ENCODE data around the gene ARHGAP6. TPM values are rescaled to one million over a fixed set of nuclear protein-coding genes. Genes with fewer than 3 reads are reported as not detected.

ARHGAP6 gene
- total and polyA plus RNA-seq, 9 of the 15 experiments (the other 6 are each of a cell fraction or from before 2014, with no cell fraction given) = 12.5 to 63.6 (median 41.8) TPM

DNA sequence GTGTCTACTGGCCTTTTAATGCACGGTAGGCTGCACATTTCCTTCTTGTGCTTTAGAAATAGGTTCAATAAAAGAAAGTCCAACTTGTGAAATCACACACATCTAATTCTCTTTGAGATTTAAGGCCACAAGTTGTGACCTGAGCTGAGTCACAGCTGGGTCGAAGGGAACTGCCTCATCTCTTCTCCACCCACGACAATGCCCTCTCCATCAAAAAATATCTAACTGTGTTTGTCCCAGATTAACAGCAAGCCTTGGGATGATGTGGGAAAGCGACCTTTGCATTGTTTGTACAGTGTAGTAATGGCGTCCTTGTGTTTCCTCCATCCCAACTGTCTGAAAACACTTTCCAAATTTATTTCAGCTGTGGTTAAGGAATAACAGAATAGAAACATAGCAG lies 203.6 kb downstream of the ARHGAP6 start:
- peak; percentile 32 for FAIRE-seq

More for the DNA sequence above, 203.6 kb downstream of the ARHGAP6 start:
- Histone ChIP-seq H2AFZ (ENCODE audit: low read depth, low read length) (peak overlapping the region; percentile 46), H3K36me3 (ENCODE audit: control insufficient read depth, insufficient read depth, low read length) (no peaks in the 10 kb centered on the region), H3K4me2 (ENCODE audit: insufficient read depth, low read length) (peak overlapping the region; percentile 84), H3K9me1 (ENCODE audit: control insufficient read depth, insufficient read depth, low read length) (no peaks in the 10 kb centered on the region), H4K20me1 (replicated peaks; ENCODE audit: control insufficient read depth, insufficient read depth, low read length) (no peaks in the 10 kb centered on the region), H3K9me3 (replicated peaks; ENCODE audit: control insufficient read depth, insufficient read depth, low read depth, low read length) (no peaks in the 10 kb centered on the region; the same call in 1 of the 2 replicates), H3K27me3 (ENCODE audit: control insufficient read depth in 2 of 2, insufficient read depth in 2 of 2, low read length in 2 of 2) (no peaks in the 10 kb centered on the region), H3K79me2 (ENCODE audit: control insufficient read depth, insufficient read depth, low read length) (no peaks in the 10 kb centered on the region), H3K4me1 (replicated peaks in 1 of 2; ENCODE audit: control insufficient read depth in 2 of 2, insufficient read depth in 2 of 2, low read length in 2 of 2) (peaks cover 12 to 58% of the 10 kb centered on the region in 2 experiments; a peak in 4 of 5 replicates), H3K4me3 (no peak overlapping the region), H3K27ac (ENCODE audit: extremely low read depth, low read depth, low read length) (peak overlapping the region; percentile 94; the same call in 2 of the 3 replicates), H3K9ac (ENCODE audit: insufficient read depth in 1 of 2, low read depth in 2 of 2, low read length in 2 of 2) (peak overlapping the region in 1 of 2 experiments; percentile 44; a peak in 2 of 4 replicates)
- no TSS peak for BruUV-seq (replicated peaks)
- ATAC-seq (0 out of 3 replicates have a peak, but pooled peaks have one; percentile 1), DNase-seq (ENCODE audit: extremely low read depth in 1 of 4, low spot score in 3 of 4) (peak in 3 of 4 experiments; percentile 14 to 55 (median 15))
- intact Hi-C loops (cut with micrococcal nuclease) = loop anchor here (5.0 to 10.0 kb wide), 4 partner anchors 40 to 320 kb away; no protein-coding TSS in a partner anchor
- CTCF ChIA-PET (ENCODE audit: low intra/inter-chr PET ratio) = no interaction called here
- POLR2A ChIA-PET = interaction anchor here (0.6 to 1.5 kb wide), 4 partner anchors 12 to 68 kb away, joined by 3 to 5 read pairs (median 4); no protein-coding TSS in a partner anchor
- TF ChIP-seq, protein P1, sequence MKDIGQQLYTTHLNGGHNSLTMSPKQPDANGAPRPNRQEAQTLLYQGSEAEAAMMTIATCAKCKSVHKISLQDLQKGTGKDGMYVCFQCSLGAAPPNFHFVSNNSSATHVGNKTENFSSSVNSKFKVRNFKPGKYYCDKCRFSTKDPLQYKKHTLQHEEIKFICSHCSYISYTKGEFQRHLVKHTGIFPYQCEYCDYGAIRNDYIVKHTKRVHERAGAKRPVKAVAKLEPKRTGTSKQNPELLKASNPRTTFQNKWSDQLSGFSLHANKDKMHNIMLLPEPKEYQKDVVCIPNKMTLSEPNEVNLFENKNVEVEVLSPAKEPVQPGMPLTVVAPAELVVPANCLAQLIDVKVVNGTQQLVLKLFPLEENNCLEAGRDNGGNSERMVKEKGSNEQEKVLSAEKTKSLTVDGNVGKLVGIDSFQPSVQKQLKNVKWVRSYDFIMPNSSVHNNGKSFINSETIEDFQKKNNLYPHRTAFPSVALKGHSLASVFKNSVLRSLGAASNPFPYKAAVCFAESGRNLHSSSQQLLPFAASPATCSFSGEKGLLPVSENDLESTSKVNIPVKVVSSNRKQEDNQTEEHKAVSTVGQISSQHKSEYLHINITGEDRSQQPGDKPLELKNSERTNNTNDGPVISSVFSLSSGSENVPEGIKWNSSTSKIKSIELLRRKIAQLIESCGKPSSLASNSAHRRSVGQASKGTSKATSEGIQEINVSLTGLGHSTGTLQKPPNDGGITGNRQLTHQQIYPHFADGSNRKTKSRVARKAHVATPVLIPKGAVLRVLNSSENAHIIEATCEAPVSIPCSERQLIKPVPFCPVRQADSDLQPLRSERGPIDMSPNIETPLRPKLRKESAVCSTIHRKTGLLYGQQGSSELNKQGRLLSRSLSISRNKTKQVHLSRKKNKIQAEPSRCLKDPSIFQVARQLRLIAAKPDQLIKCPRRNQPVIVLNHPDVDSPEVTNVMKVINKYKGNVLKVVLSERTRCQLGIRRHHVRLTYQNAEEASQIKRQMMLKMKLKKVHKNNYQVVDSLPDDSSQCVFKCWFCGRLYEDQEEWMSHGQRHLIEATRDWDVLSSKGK (CRISPR knock-in tag; IDR thresholded peaks at IDR 0.05) = no peak
- TF ChIP-seq ZNF707 (CRISPR knock-in tag; conservative IDR thresholded peaks at IDR 0.05) (no peak), TCF3 (CRISPR knock-in tag; IDR thresholded peaks at IDR 0.05) (no peak), NEUROD1 (IDR thresholded peaks at IDR 0.05; ENCODE audit: borderline replicate concordance, low read depth, low read length, partially characterized antibody) (no peak), SRSF7 (optimal IDR thresholded peaks at IDR 0.05; ENCODE audit: low read depth, low read length) (no peak), HCFC1 (IDR thresholded peaks at IDR 0.05; ENCODE audit: low read depth, low read length) (no peak), NFE2 (IDR thresholded peaks at IDR 0.05; ENCODE audit: low read depth) (peak; percentile 23; the same call in 1 of the 2 replicates), ARNT (IDR thresholded peaks at IDR 0.05) (no peak), E2F4 (CRISPR knock-in tag; IDR thresholded peaks at IDR 0.05; ENCODE audit: low read depth) (no peak), YY1 (IDR thresholded peaks at IDR 0.05; ENCODE audit: borderline replicate concordance in 1 of 3, control insufficient read depth in 1 of 3, extremely low read depth in 1 of 3, insufficient read depth in 3 of 3, insufficient read length in 1 of 3, insufficient replicate concordance in 2 of 3, low read depth in 1 of 3, low read length in 2 of 3) (peak in 1 of 3 experiments; percentile 18), ZSCAN29 (IDR thresholded peaks at IDR 0.05) (no peak), KDM1A (IDR thresholded peaks at IDR 0.05) (peak in 1 of 2 experiments; percentile 6; a peak in 2 of 4 replicates), DDX20 (tag; IDR thresholded peaks at IDR 0.05; ENCODE audit: low read depth) (no peak), MIER1 (IDR thresholded peaks at IDR 0.05; ENCODE audit: low read depth) (no peak), JUND (IDR thresholded peaks at IDR 0.05; ENCODE audit: borderline replicate concordance, low read depth, low read length) (0 out of 2 replicates have a peak, but pooled peaks have one; percentile 24), JUND (tag; IDR thresholded peaks at IDR 0.05; ENCODE audit: borderline replicate concordance, low read depth, low read length) (no peak; the same call in 2 of the 3 replicates), EGR1 (conservative IDR thresholded peaks at IDR 0.05) (peak; percentile 83), TCF7L2 (IDR thresholded peaks at IDR 0.05; ENCODE audit: low read depth, low read length) (no peak), EP300 (IDR thresholded peaks at IDR 0.05; ENCODE audit: low read length) (peak; percentile 18; the same call in 1 of the 2 replicates)
- 3% methylated on average over 5 of the region's 5 CpGs for WGBS (ENCODE audit: insufficient coverage, low coverage, missing lambda C conversion rate)
- in situ Hi-C loops (cut with MboI) = no loop called here
